GM12878 (cell line): ENCODE data around the gene FKBP11. TPM values are rescaled to one million over a fixed set of nuclear protein-coding genes. Genes with fewer than 3 reads are reported as not detected.

Experiments used
- ATAC-seq: fragments of 200-7000 bp; cut with Tn5 transposase; 3 replicates; pipeline ENCODE4 v1.9.1; 2020; ENCODE audit warnings: mild to moderate bottlenecking, moderate library complexity
- BruUV-seq: library from RNA; stranded (reverse); fragments of 400-500 nt; replicated peaks from 2 replicates; lab custom pipeline; 2021; lab: Mats Ljungman, UMichigan
- CTCF ChIA-PET: fragments of 300-600 bp; sonication (Branson Sonifier 250); formaldehyde crosslinking; extraction: SDS; loops from one replicate; lab custom pipeline; 2021; ENCODE audit warnings: inconsistent platforms; lab: Yijun Ruan, JAX
- POLR2A ChIA-PET: fragments of 350-600 bp; formaldehyde crosslinking; extraction: SDS; loops from one replicate; lab custom pipeline; 2021; ENCODE audit warnings: inconsistent platforms; lab: Charles Lee
- RAD21 ChIA-PET: fragments of 300-600 bp; sonication (Branson Sonifier 250); formaldehyde crosslinking; loops from one replicate; lab custom pipeline; 2023; ENCODE audit warnings: antibody characterized with exemption; ENCODE audit not compliant: unreplicated experiment; lab: Charles Lee
- SMC1A ChIA-PET: fragments of 300-600 bp; sonication (Branson Sonifier 250); formaldehyde crosslinking; loops from one replicate; lab custom pipeline; 2023; ENCODE audit not compliant: unreplicated experiment, uncharacterized antibody; lab: Charles Lee
- DNase-seq: peaks from one replicate; pipeline ENCODE4 v3.0.0-alpha.2; 2011; ENCODE audit warnings: low read depth, low spot score
- FAIRE-seq: peaks from 3 replicates; lab custom pipeline; 2011; peaks lifted over from hg19 to GRCh38; lab: Jason Lieb, UNC
- H2AFZ ChIP-seq: 2 replicates; pipeline ENCODE4 v1.6.0; 2011; ENCODE audit warnings: low read depth, low read length, control low read depth; ENCODE audit not compliant: control insufficient read depth
- H3K27ac ChIP-seq: 2 replicates; pipeline ENCODE4 v1.5.1; 2011; ENCODE audit warnings: control low read depth; ENCODE audit not compliant: control insufficient read depth, insufficient read depth
- H3K27me3 ChIP-seq, 2 experiments: replicated peaks in 1 of 2; 2 replicates each; pipeline versions ENCODE4 v1.6.0 to v1.6.1; 2011; ENCODE audit warnings: low read length in 1 of 2; ENCODE audit not compliant: control insufficient read depth in 2 of 2, insufficient read depth in 2 of 2
- H3K36me3 ChIP-seq, 2 experiments: 2 replicates each; pipeline ENCODE4 v1.5.1; 2011; ENCODE audit warnings: low read length in 1 of 2; ENCODE audit not compliant: control insufficient read depth in 2 of 2, insufficient read depth in 2 of 2
- H3K4me1 ChIP-seq: 2 replicates; pipeline ENCODE4 v1.6.1; 2011; ENCODE audit warnings: mild to moderate bottlenecking, low read length, moderate library complexity, mixed read lengths; ENCODE audit not compliant: control insufficient read depth, insufficient read depth
- H3K4me2 ChIP-seq: 2 replicates; pipeline ENCODE4 v1.6.0; 2011; ENCODE audit warnings: control low read depth; ENCODE audit not compliant: control insufficient read depth, insufficient read depth
- H3K4me3 ChIP-seq: fragments of 200-600 bp; sonication (generic); 2 replicates; pipeline ENCODE4 v1.5.1; 2016
- H3K79me2 ChIP-seq: 2 replicates; pipeline ENCODE4 v1.6.0; 2011; ENCODE audit warnings: low read length; ENCODE audit not compliant: control insufficient read depth, insufficient read depth
- H3K9ac ChIP-seq: 2 replicates; pipeline ENCODE4 v1.8.0; 2011; ENCODE audit warnings: low read length, control low read depth, mixed read lengths; ENCODE audit not compliant: control insufficient read depth, insufficient read depth
- H3K9me3 ChIP-seq: replicated peaks from 3 replicates; pipeline ENCODE4 v1.5.1; 2011; ENCODE audit warnings: mild to moderate bottlenecking, low read length; ENCODE audit not compliant: control insufficient read depth, insufficient read depth
- H4K20me1 ChIP-seq: 2 replicates; pipeline ENCODE4 v1.6.0; 2011; ENCODE audit not compliant: control insufficient read depth, insufficient read depth
- BACH1 ChIP-seq: fragments of 450-650 bp; IDR thresholded peaks from 2 replicates; pipeline ENCODE4 v1.6.1; 2017; ENCODE audit warnings: mild to moderate bottlenecking, borderline replicate concordance
- BRCA1 ChIP-seq: IDR thresholded peaks from 2 replicates; pipeline ENCODE4 v1.6.1; 2011; ENCODE audit warnings: low read depth, low read length, improper control_type of control experiment
- FOS ChIP-seq: IDR thresholded peaks from 3 replicates; pipeline ENCODE4 v1.6.1; 2011; ENCODE audit warnings: borderline replicate concordance; ENCODE audit not compliant: insufficient read length; ENCODE audit errors: extremely low read depth
- HCFC1 ChIP-seq: fragments of 150-350 bp; IDR thresholded peaks from 2 replicates; pipeline ENCODE4 v1.6.1; 2014; ENCODE audit warnings: low read length
- LARP7 ChIP-seq: fragments of 450-650 bp; IDR thresholded peaks from 2 replicates; pipeline ENCODE4 v1.6.1; 2017; ENCODE audit warnings: mild to moderate bottlenecking
- RAD51 ChIP-seq: fragments of 450-650 bp; IDR thresholded peaks from 2 replicates; pipeline ENCODE4 v1.6.1; 2016; ENCODE audit warnings: moderate library complexity, mild to moderate bottlenecking, inconsistent platforms
- SMARCA5 ChIP-seq: fragments of 450-650 bp; IDR thresholded peaks from 2 replicates; pipeline ENCODE4 v1.6.1; 2017; ENCODE audit warnings: mild to moderate bottlenecking
- SRF ChIP-seq, 2 experiments: IDR thresholded peaks; 2 replicates each; pipeline ENCODE4 v1.6.1; 2011; ENCODE audit warnings: low read depth in 2 of 2, low read length in 2 of 2, mild to moderate bottlenecking in 1 of 2, moderate library complexity in 1 of 2
- ZSCAN29 ChIP-seq: fragments of 450-650 bp; IDR thresholded peaks from 2 replicates; pipeline ENCODE4 v1.6.1; 2017; ENCODE audit warnings: mild to moderate bottlenecking, moderate library complexity
- WGBS: methylation state at CpG from one replicate; pipeline ENCODE4 v1.1.6; 2016; ENCODE audit warnings: low lambda C conversion rate; ENCODE audit not compliant: insufficient replicate concordance, insufficient coverage; ENCODE audit errors: missing lambda C conversion rate; 5-methylcytosine and 5-hydroxymethylcytosine counted together
- in situ Hi-C: fragments of 300-500 bp; cut with MboI; formaldehyde crosslinking; loops from 9 replicates; pipeline ENCODE4 v1.14.3; 2018; ENCODE audit warnings: mixed read lengths
- intact Hi-C: fragments of 100-400 bp; cut with micrococcal nuclease; formaldehyde crosslinking; loops from one replicate; pipeline ENCODE4 v1.14.2; 2022; ENCODE audit not compliant: unreplicated experiment
- polyA plus RNA-seq, 11 experiments: library from polyadenylated mRNA; depleted of rRNA in 4 of 11; unstranded in 6 of 11; stranded (reverse) in 5 of 11; fragments of >200 nt; fragmentation: Nextera tagmentation in 4 of 11; fragmentation: Illumina TruSeq in 1 of 11; extraction: Ambion mirVana in 4 of 11; extraction: Trizol in 1 of 11; gene quantifications; 1 replicate in 1 of 11; 2 replicates in 10 of 11; pipeline versions ENCODE4 v1.2.1 to v1.2.3, GENCODE V29; 2011 to 2016; ENCODE audit warnings: inconsistent platforms in 2 of 11, missing spikeins in 2 of 11, low read depth in 1 of 11
- total RNA-seq, 4 experiments: library from RNA; depleted of rRNA in 3 of 4; stranded (reverse); fragments of >200 nt in 3 of 4; fragmentation: Illumina TruSeq in 1 of 4; extraction: Trizol in 1 of 4; gene quantifications; 2 replicates each; pipeline versions ENCODE4 v1.2.1 to v1.2.3, GENCODE V29; 2013 to 2021

Gene FKBP11
- total and polyA plus RNA-seq, 10 of the 15 experiments (the other 5 are each of a cell fraction or from before 2014, with no cell fraction given), result 25.0 to 135 (median 56.5) TPM

DNA sequence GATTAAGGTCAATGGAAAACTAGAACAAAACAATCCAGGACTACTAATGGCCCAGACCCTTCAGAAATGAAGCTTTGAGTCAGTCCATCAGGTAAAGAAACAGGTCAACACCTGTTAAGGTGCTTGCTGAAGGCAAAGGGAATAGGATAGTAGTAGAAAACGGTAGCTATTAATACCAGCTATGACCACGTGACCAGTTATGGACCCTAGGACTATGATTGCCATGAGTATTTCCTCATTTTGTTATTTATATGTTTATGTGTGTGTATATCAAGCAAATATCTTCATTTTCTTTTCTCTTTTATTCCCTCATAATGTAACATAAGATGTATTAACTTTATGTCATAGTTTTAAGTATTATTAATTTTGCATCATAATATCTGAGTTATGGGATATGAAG, 25.6 kb downstream of the FKBP11 start:
- H3K36me3 ChIP-seq, result no peaks in the 10 kb centered on the region
- intact Hi-C loops, result loop anchor here (2.0 to 5.0 kb wide), 2 partner anchors 47 to 98 kb away; partner anchors contain the start of genes DDN and DDX23
- no peak overlapping the region for H3K9ac ChIP-seq
- no peak overlapping the region for H3K4me3 ChIP-seq
- SMC1A ChIA-PET, result interaction anchor here (0.6 to 4.5 kb wide), 4 partner anchors 9 to 89 kb away, joined by 3 to 44 read pairs (median 18); partner anchors contain the start of genes DDX23 and RND1
- peaks cover 8% of the 10 kb centered on the region; the same call in 1 of the 2 replicates for H3K4me1 ChIP-seq
- no peak for TF ChIP-seq FOS
- TF ChIP-seq BRCA1, result no peak
- peak; percentile 67; the same call in 1 of the 2 replicates for TF ChIP-seq RAD51
- no peak for TF ChIP-seq HCFC1
- TF ChIP-seq BACH1, result no peak
- POLR2A ChIA-PET, result interaction anchor here (2.0 to 5.5 kb wide), 3 partner anchors 26 to 47 kb away, joined by 8 to 36 read pairs (median 13); partner anchors contain the start of genes DDX23, FKBP11 and RND1
- H3K4me2 ChIP-seq, result no peak overlapping the region
- RAD21 ChIA-PET, result interaction anchor here (6.3 kb wide), 1 partner anchor 48 kb away, joined by 49 read pairs; the partner anchor contains the start of gene DDX23
- no peak for FAIRE-seq
- H3K27me3 ChIP-seq, result no peaks in the 10 kb centered on the region; a peak in 1 of 4 replicates
- in situ Hi-C loops, result no loop called here
- no peak for DNase-seq
- CTCF ChIA-PET, result interaction anchor here (0.6 to 7.0 kb wide), 8 partner anchors 9 to 89 kb away, joined by 3 to 112 read pairs (median 10); partner anchors contain the start of genes DDX23 and FKBP11
- no peaks in the 10 kb centered on the region for H3K79me2 ChIP-seq
- no peaks in the 10 kb centered on the region for H4K20me1 ChIP-seq
- 7% methylated on average over 2 of the region's 2 CpGs for WGBS
- BruUV-seq, result no TSS peak
- ATAC-seq, result no peak
- no peak overlapping the region for H3K27ac ChIP-seq
- no peaks in the 10 kb centered on the region for H3K9me3 ChIP-seq
- no peak overlapping the region for H2AFZ ChIP-seq

DNA sequence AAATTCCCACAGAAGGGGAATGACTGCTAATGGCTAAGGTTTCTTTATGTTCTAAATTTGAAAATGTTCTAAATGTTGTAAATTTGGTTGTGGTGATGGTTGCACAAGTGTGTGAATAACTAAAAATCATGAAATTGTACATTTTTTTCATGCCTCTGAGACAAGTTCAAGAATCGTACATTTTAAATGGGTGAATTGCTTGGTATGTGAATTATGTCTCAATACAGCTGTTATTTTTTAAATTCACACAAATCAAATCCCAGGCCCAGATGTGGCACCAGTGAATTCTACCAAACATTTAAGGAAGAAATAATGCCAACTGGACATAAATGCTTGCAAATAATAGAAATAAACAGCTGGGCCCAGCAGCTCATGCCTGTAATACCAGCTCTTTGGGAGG, 31.0 kb downstream of the FKBP11 start:
- intact Hi-C loops (no loop called here), in situ Hi-C loops (no loop called here)
- no peaks in the 10 kb centered on the region for H3K4me1 ChIP-seq
- no peaks in the 10 kb centered on the region for H4K20me1 ChIP-seq
- H3K4me2 ChIP-seq, result no peak overlapping the region
- TF ChIP-seq SRF (IDR thresholded peaks at IDR 0.05; ENCODE audit: low read depth in 2 of 2, low read length in 2 of 2) (no peak), LARP7 (no peak), ZSCAN29 (no peak), SMARCA5 (no peak)
- 4% methylated on average over 1 of the region's 1 CpG for WGBS
- no peak for DNase-seq
- no peak overlapping the region for H3K9ac ChIP-seq
- H3K36me3 ChIP-seq, result no peaks in the 10 kb centered on the region
- ChIA-PET SMC1A (interaction anchor here (0.7 to 1.8 kb wide), 3 partner anchors 37 to 41 kb away, joined by 3 to 6 read pairs (median 4); no protein-coding TSS in a partner anchor), POLR2A (interaction anchor here (1.0 kb wide), 1 partner anchor 27 kb away, joined by 3 read pairs; no protein-coding TSS in a partner anchor), RAD21 (interaction anchor here (1.8 kb wide), 1 partner anchor 41 kb away, joined by 10 read pairs; no protein-coding TSS in a partner anchor), CTCF (interaction anchor here (0.5 to 2.1 kb wide), 7 partner anchors 9 to 172 kb away, joined by 3 to 16 read pairs (median 3); partner anchors contain the start of genes DDX23 and FKBP11)
- H3K79me2 ChIP-seq, result no peaks in the 10 kb centered on the region
- no peaks in the 10 kb centered on the region for H3K9me3 ChIP-seq
- no peaks in the 10 kb centered on the region; a peak in 1 of 4 replicates for H3K27me3 ChIP-seq
- no peak overlapping the region for H3K27ac ChIP-seq
- no peak for FAIRE-seq
- no peak overlapping the region for H2AFZ ChIP-seq
- BruUV-seq, result no TSS peak
- H3K4me3 ChIP-seq, result no peak overlapping the region
- ATAC-seq, result no peak
